GM19467 (cell line): ENCODE measurements around the gene KLC1.
"Not testable (repeated sequence)": the region's sequence is repeated elsewhere in the genome, so short reads cannot be mapped to it uniquely, and the experiment has no call there.

Experiments used
- ATAC-seq: cut with Tn5 transposase; IDR thresholded peaks from one replicate; pipeline ENCODE4 v1.9.1; 2021; ENCODE audit warnings: mild to moderate bottlenecking, moderate library complexity; ENCODE audit not compliant: unreplicated experiment

KLC1 gene

DNA sequence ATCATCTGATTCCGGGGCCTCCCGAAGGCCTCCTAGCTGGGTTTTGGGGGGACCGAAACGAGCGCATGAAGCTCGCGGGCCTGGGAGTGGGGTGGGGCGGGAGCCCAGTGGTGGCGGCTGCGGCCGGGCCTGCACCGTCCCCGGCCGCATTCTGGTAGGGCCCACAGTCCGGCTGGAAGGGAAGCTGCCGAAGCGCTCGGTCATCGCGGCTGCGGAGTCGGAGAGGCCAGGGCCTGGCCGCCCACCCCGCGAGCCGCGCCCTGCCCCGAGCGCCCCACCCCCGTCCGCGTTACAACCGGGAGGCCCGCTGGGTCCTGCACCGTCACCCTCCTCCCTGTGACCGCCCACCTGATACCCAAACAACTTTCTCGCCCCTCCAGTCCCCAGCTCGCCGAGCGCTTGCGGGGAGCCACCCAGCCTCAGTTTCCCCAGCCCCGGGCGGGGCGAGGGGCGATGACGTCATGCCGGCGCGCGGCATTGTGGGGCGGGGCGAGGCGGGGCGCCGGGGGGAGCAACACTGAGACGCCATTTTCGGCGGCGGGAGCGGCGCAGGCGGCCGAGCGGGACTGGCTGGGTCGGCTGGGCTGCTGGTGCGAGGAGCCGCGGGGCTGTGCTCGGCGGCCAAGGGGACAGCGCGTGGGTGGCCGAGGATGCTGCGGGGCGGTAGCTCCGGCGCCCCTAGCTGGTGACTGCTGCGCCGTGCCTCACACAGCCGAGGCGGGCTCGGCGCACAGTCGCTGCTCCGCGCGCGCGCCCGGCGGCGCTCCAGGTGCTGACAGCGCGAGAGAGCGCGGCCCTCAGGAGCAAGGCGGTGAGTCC is at the start of gene KLC1:
Gene KLC1, plus strand, starts transcription at position 528 of the 819 bp plus-strand sequence. CDS start 25,354 bp downstream, outside the sequence.
- ATAC-seq, result no peak

DNA sequence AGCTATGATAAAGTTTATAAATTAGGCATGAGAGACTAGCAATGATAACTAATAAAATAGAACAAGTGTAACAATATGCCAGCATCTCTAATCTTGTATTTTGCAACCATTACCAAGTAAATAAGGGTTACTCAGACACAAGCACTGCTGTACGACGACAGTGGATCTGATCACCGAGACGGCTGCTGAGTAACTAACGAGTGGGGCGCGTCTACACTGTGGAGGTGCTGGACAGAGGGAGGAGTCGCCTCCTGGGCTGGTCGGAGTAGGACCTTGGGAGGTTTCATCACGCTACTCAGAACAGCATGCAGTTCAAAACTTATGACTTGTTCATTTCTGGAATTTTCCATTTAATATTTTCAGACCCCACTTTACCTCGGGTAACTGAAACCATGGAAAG is 47.8 kb upstream of the KLC1 start:
- ATAC-seq, result no peak

- ATAC-seq, result no peak
Observed at GRCh38 chr14:103581954-103582703, 46.9 kb upstream of the KLC1 start.

DNA sequence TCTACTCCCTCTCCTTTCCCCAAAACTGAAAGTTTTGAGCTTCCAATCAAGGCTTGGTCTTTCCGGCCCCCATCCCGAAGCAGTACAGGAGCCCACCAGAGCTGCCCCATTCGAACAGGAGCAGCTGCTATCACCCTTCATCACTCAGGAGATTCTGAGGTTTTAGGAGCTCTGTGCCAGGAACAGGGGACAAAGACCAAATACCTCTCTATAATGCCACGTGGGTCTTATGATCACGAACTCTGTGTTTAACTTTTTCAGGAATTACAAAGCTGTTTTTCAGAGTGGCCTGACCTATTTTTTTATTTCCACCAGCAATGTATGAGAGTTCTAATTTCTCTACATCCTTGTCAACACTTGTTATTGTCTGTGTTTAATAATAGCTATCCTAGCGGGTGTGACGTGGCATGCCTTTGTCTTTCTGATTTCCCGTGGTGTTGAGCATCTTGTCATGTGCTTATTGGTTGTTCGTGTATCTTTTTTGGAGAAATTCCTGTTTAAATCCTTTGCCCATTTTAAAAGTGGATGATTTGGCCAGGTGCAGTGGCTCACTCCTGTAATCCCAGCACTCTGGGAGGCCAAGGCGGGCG is 44.6 kb upstream of the KLC1 start:
- ATAC-seq, result no peak

GRCh38 chr14:103593577-103593976 is 35.4 kb upstream of the KLC1 start:
- peak; percentile 88 for ATAC-seq

DNA sequence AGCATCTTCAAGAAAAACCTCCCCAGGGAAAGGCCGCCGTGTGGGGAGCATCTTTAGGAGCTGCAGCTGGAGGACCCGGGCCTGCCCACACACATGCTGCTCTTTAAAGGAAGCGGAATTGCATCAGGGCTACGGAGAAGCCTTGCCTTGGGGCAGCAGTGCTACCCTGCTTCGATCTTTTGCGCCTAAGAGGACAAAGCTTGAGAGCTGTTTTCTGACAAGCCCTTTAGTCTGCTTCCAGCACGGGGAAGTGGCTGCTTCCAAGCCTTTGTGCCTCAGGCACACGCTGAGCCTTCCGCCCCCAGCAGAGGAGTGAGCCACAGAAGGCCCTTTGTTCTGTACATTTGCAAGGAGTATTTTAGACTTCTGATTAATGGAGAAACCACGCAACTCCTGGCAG is 34.7 kb upstream of the KLC1 start:
- no peak for ATAC-seq

- no peak for ATAC-seq
Observed at GRCh38 chr14:103597623-103598377, 31.2 kb upstream of the KLC1 start.

- ATAC-seq, result no peak
Observed at GRCh38 chr14:103600503-103600902, 28.5 kb upstream of the KLC1 start.

DNA sequence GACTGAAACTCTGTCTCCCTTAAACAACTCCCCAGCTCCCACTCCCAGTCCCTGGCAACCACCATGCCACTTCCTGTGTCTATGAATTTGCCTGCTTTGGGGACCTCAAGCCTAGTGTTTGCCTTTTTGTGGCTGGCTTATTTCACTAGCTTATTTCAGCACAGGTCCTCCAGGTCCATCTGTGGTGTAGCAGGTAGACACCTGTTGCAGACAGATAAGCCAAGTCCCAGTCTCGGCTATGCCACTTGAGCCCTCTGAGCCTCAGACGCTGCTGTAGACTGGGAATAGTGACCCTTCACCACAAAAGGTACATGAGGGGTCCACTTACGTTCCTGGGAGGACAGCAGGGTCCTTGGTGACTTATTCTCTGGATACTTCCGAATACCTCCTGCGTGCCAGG is 24.4 kb upstream of the KLC1 start:
- ATAC-seq, result no peak

DNA sequence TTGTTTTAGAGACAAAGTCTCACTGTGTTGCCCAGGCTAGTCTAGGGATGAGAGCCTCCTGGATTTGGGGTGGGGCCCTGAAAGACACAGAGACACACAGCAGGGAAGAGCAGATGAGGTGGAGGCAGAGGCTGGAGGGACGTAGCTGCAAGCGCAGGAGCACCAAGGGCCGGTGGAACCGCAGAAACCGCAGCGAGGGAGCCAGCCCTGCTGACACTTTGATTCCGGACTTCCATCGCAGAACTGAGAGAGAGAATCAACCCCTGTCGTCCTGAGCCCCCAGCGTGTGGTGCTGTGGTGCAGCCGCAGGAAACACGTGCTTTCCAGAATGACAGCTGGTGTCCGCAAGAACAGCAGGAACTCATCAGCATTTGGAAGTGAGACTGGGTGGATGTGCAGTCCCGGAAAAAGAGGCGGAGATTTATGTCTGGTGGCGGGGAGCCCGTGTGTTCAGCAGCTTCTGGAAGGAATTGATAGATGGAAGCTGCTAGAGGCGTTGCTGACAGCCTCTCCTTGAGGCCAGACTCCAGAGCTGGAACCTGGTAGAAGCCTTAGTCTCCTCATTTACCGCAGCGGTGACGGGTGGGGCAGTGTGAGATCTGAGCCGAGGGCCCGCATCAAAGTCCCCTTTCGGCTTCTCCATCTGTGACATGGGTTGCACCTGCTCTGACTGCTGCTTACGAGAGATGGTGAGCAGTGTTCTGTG is 21.9 kb upstream of the KLC1 start:
- ATAC-seq, result peak; percentile 72

- ATAC-seq, result no peak
Observed at GRCh38 chr14:103607822-103608221, 21.2 kb upstream of the KLC1 start.

DNA sequence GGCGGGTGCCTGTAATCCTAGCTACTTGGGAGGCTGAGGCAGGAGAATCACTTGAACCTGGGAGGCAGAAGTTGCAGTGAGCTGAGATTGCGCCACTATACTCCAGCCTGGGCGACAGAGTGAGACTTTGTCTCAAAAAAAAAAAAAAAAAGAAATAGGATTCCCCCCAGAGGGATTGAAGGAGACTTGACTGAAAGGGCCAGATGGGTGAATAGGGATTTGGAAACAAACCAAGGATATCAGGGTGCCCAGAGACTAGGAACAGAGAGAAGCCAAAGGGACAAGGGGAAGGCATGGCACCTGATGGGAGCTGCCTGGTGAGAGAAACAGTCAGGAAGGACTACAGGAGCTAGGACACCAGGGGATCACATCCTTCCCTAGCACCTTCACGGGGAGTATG is 19.9 kb upstream of the KLC1 start:
- not testable (repeated sequence) for ATAC-seq

- ATAC-seq, result no peak
Observed at GRCh38 chr14:103611215-103611614, 17.8 kb upstream of the KLC1 start.

DNA sequence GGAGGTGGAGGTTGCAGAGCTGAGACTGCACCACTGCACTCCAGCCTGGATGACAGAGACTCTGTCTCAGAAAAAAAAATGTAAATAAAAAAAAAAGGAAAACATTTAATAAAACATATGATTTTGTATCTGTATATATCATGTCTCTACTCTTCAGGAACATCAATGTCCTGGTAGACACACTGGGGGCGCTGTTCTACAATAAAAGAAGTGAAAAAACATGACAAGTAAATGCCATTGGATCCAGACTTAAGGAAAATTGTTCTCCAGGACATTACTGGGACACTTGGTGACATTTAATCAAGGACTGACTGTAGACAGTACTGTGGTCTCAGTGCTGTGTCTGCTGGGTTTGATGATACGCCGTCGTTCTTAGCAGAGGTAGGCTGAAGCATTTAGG is 15.5 kb upstream of the KLC1 start:
- ATAC-seq, result no peak

DNA sequence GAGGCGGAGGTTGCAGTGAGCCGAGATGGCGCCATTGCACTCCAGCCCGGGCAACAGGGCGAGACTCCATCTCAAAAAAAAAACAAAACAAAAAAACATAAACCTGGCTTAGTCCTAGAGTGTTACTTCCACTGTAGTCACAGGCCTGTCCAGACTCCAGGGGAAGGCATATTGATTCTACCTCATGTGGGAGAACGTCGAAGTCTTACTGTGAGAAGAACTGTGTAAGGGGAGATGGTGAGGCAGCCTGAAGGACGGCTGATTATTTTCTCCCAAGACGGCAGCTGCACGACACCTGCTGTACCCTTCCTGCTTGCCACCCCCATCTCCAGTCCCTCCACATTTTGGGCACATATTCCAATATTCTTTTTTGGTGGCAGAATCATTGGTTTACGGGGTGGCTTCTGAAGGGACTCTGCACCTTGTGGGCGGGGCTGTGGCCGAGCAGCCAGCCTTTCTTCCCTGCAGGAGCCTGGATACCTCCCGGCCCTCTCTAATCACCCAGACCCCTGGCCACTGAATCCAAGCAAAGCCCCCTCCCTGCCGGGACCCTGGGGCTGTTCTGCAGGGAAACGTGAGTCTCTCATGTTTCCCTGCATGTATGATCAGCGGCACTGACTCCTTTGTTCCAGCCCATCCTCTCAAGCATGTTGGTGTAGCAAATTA is 12.2 kb upstream of the KLC1 start:
- ATAC-seq, result no peak

DNA sequence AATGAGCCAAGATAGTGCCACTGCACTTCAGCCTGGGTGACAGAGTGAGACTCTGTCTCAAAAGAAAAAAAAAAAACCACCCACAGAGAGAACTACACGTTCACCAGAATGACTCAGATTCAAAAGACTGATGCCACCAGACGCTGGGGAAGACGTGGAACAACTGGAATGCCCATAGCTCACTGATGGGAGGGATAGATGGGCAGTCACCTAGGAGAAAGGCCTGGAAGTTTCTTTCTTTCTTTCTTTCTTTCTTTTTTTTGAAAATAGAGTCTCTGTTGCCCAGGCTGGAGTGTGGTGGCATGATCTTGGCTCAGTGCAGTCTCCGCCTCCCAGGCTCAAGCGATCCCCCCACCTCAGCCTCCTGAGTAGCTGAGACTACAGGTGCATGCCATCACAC is 10.0 kb upstream of the KLC1 start:
- ATAC-seq, result no peak

- no peak for ATAC-seq
Observed at GRCh38 chr14:103621860-103622259, 7.2 kb upstream of the KLC1 start.

GRCh38 chr14:103623308-103623707 is 5.7 kb upstream of the KLC1 start:
- ATAC-seq, result no peak

DNA sequence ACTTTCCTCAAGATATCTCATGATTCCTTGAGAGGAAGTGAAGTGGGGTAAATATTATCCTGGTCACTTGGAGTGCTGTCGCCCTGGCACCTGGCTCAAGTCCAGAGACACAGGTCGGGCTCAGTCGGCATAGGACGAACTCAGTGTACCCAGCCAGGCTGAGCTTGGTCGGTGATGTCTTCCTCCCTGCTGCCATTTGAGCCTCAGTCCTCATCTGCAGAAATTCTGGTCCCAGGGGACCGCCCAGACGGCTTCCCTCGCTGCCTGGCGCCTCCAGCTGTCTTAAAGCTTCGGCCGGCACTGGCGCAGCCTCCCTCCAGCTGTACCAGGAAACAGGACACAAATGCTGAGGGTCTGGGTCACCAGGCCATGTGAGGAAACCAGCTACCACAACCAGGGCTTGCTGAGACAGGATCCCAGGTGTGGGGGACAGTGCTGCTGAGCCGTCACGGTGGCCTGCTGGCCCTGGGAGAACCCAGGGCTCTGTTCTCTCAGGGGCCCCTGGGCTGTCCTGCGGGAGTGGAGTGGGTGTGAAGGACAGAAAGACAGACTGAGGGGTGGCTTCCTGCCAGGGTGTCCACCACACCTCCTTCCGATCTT is 5.0 kb upstream of the KLC1 start:
- no peak for ATAC-seq

- ATAC-seq, result no peak
Observed at GRCh38 chr14:103624860-103625259, 4.2 kb upstream of the KLC1 start.
